Neural cell (in vitro differentiated cells): ENCODE measurements around the gene FAXC.

Source experiments
- CTCF ChIP-seq: fragments of 450-650 bp; IDR thresholded peaks from 2 replicates; pipeline ENCODE4 v1.5.1; 2014; ENCODE audit warnings: antibody characterized with exemption, mild to moderate bottlenecking, moderate library complexity; ENCODE audit not compliant: poor library complexity, severe bottlenecking
- POLR2AphosphoS5 ChIP-seq: IDR thresholded peaks from 2 replicates; pipeline ENCODE4 v1.6.1; 2012
- REST ChIP-seq: IDR thresholded peaks from 2 replicates; pipeline ENCODE4 v1.6.1; 2012; ENCODE audit warnings: borderline replicate concordance
- TAF1 ChIP-seq: IDR thresholded peaks from 2 replicates; pipeline ENCODE4 v1.6.1; 2012; ENCODE audit warnings: low read depth

- TF ChIP-seq TAF1 (no peak), POLR2AphosphoS5 (no peak), REST (no peak), CTCF (no peak)
These were observed 17.4 kb upstream of the FAXC start for GRCh38 chr6:99366852-99367251.
